ENCODE results near the gene STAU1. TPM values are rescaled to one million over a fixed set of nuclear protein-coding genes. Genes with fewer than 3 reads are reported as not detected.

STAU1 gene, protein sequence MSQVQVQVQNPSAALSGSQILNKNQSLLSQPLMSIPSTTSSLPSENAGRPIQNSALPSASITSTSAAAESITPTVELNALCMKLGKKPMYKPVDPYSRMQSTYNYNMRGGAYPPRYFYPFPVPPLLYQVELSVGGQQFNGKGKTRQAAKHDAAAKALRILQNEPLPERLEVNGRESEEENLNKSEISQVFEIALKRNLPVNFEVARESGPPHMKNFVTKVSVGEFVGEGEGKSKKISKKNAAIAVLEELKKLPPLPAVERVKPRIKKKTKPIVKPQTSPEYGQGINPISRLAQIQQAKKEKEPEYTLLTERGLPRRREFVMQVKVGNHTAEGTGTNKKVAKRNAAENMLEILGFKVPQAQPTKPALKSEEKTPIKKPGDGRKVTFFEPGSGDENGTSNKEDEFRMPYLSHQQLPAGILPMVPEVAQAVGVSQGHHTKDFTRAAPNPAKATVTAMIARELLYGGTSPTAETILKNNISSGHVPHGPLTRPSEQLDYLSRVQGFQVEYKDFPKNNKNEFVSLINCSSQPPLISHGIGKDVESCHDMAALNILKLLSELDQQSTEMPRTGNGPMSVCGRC
- total RNA-seq, result 10 to 100 TPM; 76.8 to 77.6 TPM
- 40.5 TPM for polyA plus RNA-seq

DNA sequence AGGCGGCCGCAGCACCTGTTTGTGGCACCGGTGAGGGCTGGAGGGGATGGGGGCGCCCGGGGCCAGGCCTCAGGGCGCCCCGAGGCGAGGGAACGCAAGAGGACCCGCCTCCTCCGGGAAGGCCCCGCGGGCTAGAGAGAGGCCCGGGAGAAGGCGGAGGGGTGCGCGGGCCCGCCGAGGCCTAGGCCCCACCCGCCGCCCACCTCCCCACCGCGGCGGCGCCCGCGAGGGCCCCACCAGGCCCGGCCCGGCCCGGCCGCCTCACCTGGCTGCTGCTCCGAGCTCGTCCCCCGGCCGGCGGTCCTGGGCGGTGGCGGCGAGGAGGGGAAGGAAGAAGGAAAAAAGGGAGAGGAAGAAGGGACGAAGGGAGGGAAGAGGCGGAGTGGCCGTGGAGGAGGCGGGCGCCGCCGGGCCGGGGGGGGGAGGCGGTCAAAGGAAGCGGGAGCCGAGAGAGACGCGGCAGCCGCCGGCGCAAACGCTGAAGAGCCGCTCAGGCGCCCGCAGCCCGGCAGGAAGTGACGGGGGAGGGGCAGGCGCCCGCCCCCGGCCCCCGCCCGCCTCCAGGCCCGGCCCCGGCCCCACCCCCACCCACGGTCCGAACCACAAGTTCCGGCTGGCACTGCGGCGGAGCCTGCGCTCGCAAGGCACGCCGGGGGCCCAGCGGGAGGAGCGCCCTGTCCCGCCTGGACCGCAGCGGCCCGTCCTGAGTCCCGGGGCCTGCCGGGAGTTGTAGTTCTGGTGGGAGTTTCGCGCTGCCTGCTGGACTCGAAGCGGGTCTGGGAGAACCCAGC is at the start of gene STAU1:
Gene STAU1, minus strand, starts transcription at position 484 of the 791 bp plus-strand sequence. CDS start 22,133 bp downstream, outside the sequence.
- Histone ChIP-seq H3K4me1 (ENCODE audit: insufficient read depth, low read length) (peaks cover 28% of the 10 kb centered on the region), H3K36me3 (ENCODE audit: insufficient read depth, low read length) (no peaks in the 10 kb centered on the region), H3K27ac (ENCODE audit: low read depth, low read length) (peak within 1 kb of the TSS; percentile 69), H3K9me3 (ENCODE audit: low read length) (no peaks in the 10 kb centered on the region), H3K4me3 (ENCODE audit: low read length) (peak within 1 kb of the TSS; percentile 87), H3K27me3 (ENCODE audit: insufficient read depth, low read length, poor library complexity, severe bottlenecking) (no peaks in the 10 kb centered on the region)
- DNase-seq, result peak; percentile 90 to 95 (median 93)
- POLR2A ChIA-PET, result interaction anchor here (0.7 to 3.2 kb wide), 5 partner anchors 29 to 141 kb away, joined by 5 to 9 read pairs (median 7); partner anchors contain the start of genes CSE1L, DDX27 and ZNFX1
- CTCF ChIA-PET, result interaction anchor here (1.4 to 8.4 kb wide), 4 partner anchors 30 to 749 kb away, joined by 3 to 46 read pairs (median 7); partner anchors contain the start of gene DDX27
- peak within 1 kb of the TSS; percentile 91 to 97 (median 94) for H3K27ac Mint-ChIP-seq
- H3K9me3 Mint-ChIP-seq, result peaks cover 0 to 2% (median 0%) of the 10 kb centered on the region in 5 donors
- peaks cover 0 to 29% (median 10%) of the 10 kb centered on the region in 3 donors for H3K36me3 Mint-ChIP-seq
- peaks cover 1 to 3% of the 10 kb centered on the region in 2 donors for H3K27me3 Mint-ChIP-seq
- peak within 1 kb of the TSS; percentile 90 to 98 (median 97) for H3K4me3 Mint-ChIP-seq
- H3K4me1 Mint-ChIP-seq, result peaks cover 38 to 44% (median 41%) of the 10 kb centered on the region in 3 donors

DNA sequence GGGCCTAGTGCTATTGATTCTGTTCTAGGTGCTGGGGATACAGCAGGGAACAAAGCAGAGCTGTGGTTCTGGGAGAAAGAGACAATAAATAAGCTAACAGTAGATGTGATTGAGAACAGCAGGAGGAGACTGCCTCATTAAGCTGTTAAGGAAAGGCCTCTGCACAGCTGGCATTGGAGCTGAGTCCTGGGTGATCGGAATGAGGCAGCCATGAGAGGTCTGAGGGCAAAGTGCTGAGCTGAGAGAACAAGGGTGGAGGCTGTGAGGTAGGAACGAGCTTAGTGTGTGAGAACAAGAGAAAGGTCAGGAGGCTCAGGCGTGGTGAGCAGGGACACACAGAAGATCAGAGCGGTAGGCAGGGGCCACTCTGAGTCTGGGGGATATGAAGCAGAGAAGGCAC is 49.4 kb upstream of the STAU1 start:
- H3K4me3 Mint-ChIP-seq, result no peak overlapping the region
- H3K36me3 ChIP-seq (ENCODE audit: insufficient read depth, low read length), result peaks cover 63% of the 10 kb centered on the region
- DNase-seq, result no peak
- no peaks in the 10 kb centered on the region for H3K4me1 ChIP-seq (ENCODE audit: insufficient read depth, low read length)
- no peaks in the 10 kb centered on the region for H3K9me3 Mint-ChIP-seq
- H3K9me3 ChIP-seq (ENCODE audit: low read length), result no peaks in the 10 kb centered on the region
- H3K27ac ChIP-seq (ENCODE audit: low read depth, low read length), result no peak overlapping the region
- peaks cover 13 to 88% (median 29%) of the 10 kb centered on the region in 3 donors for H3K36me3 Mint-ChIP-seq
- no peaks in the 10 kb centered on the region for H3K27me3 ChIP-seq (ENCODE audit: insufficient read depth, low read length, poor library complexity, severe bottlenecking)
- no peak overlapping the region for H3K4me3 ChIP-seq (ENCODE audit: low read length)
- ChIA-PET POLR2A (no interaction called here), CTCF (interaction anchor here (1.1 to 3.0 kb wide), 7 partner anchors 8 to 105 kb away, joined by 3 to 12 read pairs (median 3); no protein-coding TSS in a partner anchor)
- H3K4me1 Mint-ChIP-seq, result peaks cover 0 to 4% (median 0%) of the 10 kb centered on the region in 3 donors
- no peaks in the 10 kb centered on the region for H3K27me3 Mint-ChIP-seq
- H3K27ac Mint-ChIP-seq, result peak overlapping the region in 6 of 8 donors; percentile 5 to 62 (median 27)

DNA sequence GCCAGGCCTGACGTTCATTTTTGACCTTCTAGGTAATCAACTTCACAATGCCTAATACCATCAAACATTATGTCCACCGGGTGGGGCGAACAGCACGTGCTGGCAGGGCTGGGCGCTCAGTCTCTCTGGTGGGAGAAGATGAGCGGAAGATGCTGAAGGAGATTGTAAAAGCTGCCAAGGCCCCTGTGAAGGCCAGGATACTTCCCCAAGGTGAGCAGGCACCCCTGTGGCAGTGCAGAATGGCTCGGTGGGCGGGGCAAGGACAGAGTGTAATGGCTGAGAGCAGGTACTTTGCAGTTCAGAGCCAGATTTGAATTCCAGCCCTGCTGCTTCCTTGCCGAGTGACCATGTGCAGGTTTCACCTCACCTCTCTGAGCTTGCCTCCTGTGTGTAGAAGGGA is 48.2 kb upstream of the STAU1 start:
- POLR2A ChIA-PET, result no interaction called here
- peaks cover 15 to 85% (median 29%) of the 10 kb centered on the region in 3 donors for H3K36me3 Mint-ChIP-seq

DNA sequence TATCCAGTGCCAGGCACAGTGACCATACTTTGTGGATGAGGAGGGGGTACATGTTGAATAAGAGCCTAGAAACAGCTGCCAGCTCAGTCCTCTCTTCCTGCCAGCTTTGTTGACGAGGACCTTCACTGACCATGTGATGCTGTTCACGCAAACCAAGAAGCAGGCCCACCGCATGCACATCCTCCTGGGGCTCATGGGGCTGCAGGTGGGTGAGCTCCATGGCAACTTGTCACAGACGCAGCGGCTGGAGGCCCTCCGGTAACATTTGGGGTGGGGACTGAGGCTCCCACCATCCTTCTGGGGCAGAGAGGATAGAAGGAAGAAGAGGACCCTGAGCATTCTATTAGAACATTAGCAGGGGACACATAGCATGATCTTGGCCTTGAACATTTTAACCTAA is 46.7 kb upstream of the STAU1 start:
- no peak overlapping the region for H3K27ac ChIP-seq (ENCODE audit: low read depth, low read length)
- CTCF ChIA-PET, result interaction anchor here (1.7 kb wide), 1 partner anchor 18 kb away, joined by 7 read pairs; no protein-coding TSS in a partner anchor
- peak overlapping the region in 2 of 8 donors; percentile 2 to 17 for H3K27ac Mint-ChIP-seq
- H3K4me1 ChIP-seq (ENCODE audit: insufficient read depth, low read length), result no peaks in the 10 kb centered on the region
- H3K4me1 Mint-ChIP-seq, result peaks cover 0 to 8% (median 0%) of the 10 kb centered on the region in 3 donors
- H3K9me3 ChIP-seq (ENCODE audit: low read length), result no peaks in the 10 kb centered on the region
- no peaks in the 10 kb centered on the region for H3K9me3 Mint-ChIP-seq
- peaks cover 20 to 86% (median 31%) of the 10 kb centered on the region in 3 donors for H3K36me3 Mint-ChIP-seq
- POLR2A ChIA-PET, result interaction anchor here (0.7 kb wide), 1 partner anchor 61 kb away, joined by 6 read pairs; no protein-coding TSS in a partner anchor
- peaks cover 69% of the 10 kb centered on the region for H3K36me3 ChIP-seq (ENCODE audit: insufficient read depth, low read length)
- H3K27me3 ChIP-seq (ENCODE audit: insufficient read depth, low read length, poor library complexity, severe bottlenecking), result no peaks in the 10 kb centered on the region
- H3K27me3 Mint-ChIP-seq, result no peaks in the 10 kb centered on the region
- no peak overlapping the region for H3K4me3 Mint-ChIP-seq
- H3K4me3 ChIP-seq (ENCODE audit: low read length), result no peak overlapping the region
- DNase-seq, result no peak

More for the DNA sequence above, 48.2 kb upstream of the STAU1 start:
- H3K4me1 ChIP-seq (ENCODE audit: insufficient read depth, low read length), result no peaks in the 10 kb centered on the region
- Mint-ChIP-seq H3K4me1 (peaks cover 0 to 5% (median 0%) of the 10 kb centered on the region in 3 donors), H3K27ac (peak overlapping the region in 3 of 8 donors; percentile 26 to 77 (median 68)), H3K27me3 (no peaks in the 10 kb centered on the region), H3K4me3 (no peak overlapping the region), H3K9me3 (no peaks in the 10 kb centered on the region)
- CTCF ChIA-PET, result interaction anchor here (1.4 to 3.0 kb wide), 2 partner anchors 17 to 19 kb away, joined by 4 to 12 read pairs; no protein-coding TSS in a partner anchor
- no peak overlapping the region for H3K4me3 ChIP-seq (ENCODE audit: low read length)
- no peaks in the 10 kb centered on the region for H3K9me3 ChIP-seq (ENCODE audit: low read length)
- no peak overlapping the region for H3K27ac ChIP-seq (ENCODE audit: low read depth, low read length)
- H3K36me3 ChIP-seq (ENCODE audit: insufficient read depth, low read length), result peaks cover 63% of the 10 kb centered on the region
- H3K27me3 ChIP-seq (ENCODE audit: insufficient read depth, low read length, poor library complexity, severe bottlenecking), result no peaks in the 10 kb centered on the region
- no peak for DNase-seq

DNA sequence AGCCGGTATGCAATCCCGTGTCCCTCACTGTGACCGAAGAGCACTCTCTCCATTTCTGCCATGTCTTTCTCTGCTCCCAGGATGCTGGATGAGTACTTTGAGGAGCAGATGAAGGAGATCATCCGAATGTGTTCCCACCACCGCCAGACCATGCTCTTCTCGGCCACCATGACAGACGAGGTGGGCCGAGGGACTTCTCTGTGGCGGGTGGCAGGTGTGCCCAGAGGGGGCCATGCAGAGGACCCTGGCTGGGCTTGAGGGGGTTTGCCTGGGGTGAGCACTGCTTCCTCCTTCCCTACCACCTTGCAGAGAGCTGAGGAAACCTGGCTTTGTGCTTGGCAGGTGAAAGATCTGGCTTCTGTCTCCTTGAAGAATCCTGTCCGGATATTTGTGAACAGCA is 45.1 kb upstream of the STAU1 start:
- Histone ChIP-seq H3K4me3 (ENCODE audit: low read length) (no peak overlapping the region), H3K27ac (ENCODE audit: low read depth, low read length) (no peak overlapping the region), H3K4me1 (ENCODE audit: insufficient read depth, low read length) (no peaks in the 10 kb centered on the region), H3K27me3 (ENCODE audit: insufficient read depth, low read length, poor library complexity, severe bottlenecking) (no peaks in the 10 kb centered on the region), H3K9me3 (ENCODE audit: low read length) (no peaks in the 10 kb centered on the region), H3K36me3 (ENCODE audit: insufficient read depth, low read length) (peaks cover 63% of the 10 kb centered on the region)
- Mint-ChIP-seq H3K4me3 (no peak overlapping the region), H3K36me3 (peaks cover 24 to 86% (median 35%) of the 10 kb centered on the region in 3 donors), H3K27me3 (no peaks in the 10 kb centered on the region), H3K9me3 (no peaks in the 10 kb centered on the region), H3K27ac (no peak overlapping the region), H3K4me1 (peaks cover 0 to 8% (median 2%) of the 10 kb centered on the region in 3 donors)
- no peak for DNase-seq
- CTCF ChIA-PET, result interaction anchor here (1.7 kb wide), 1 partner anchor 16 kb away, joined by 7 read pairs; no protein-coding TSS in a partner anchor
- POLR2A ChIA-PET, result no interaction called here

DNA sequence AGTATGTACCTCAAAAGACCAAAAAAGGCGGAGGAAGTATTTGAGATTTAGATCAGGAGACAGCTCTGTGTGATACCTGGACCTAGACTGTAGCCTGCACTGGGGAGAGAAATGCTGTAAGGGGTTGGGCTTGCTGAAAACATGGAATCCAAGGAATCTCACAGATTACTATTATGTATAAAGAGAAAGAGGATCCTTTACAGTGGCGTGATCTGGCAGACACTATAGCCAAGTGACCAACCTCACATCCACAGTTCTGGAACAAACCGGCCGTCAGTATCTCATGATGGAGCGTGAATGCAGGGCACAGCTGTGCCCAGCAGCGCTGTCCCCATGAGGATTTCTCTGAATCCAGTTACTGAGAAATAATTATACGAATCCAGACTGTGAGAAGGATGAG is 43.3 kb upstream of the STAU1 start:
- H3K27ac Mint-ChIP-seq, result peak overlapping the region in 1 of 8 donors; percentile 46
- peaks cover 24 to 85% (median 32%) of the 10 kb centered on the region in 3 donors for H3K36me3 Mint-ChIP-seq
- ChIA-PET POLR2A (interaction anchor here (0.8 kb wide), 1 partner anchor 31 kb away, joined by 4 read pairs; no protein-coding TSS in a partner anchor), CTCF (interaction anchor here (1.5 kb wide), 1 partner anchor 14 kb away, joined by 4 read pairs; no protein-coding TSS in a partner anchor)
- Histone ChIP-seq H3K36me3 (ENCODE audit: insufficient read depth, low read length) (peaks cover 52% of the 10 kb centered on the region), H3K27ac (ENCODE audit: low read depth, low read length) (no peak overlapping the region), H3K4me3 (ENCODE audit: low read length) (no peak overlapping the region), H3K27me3 (ENCODE audit: insufficient read depth, low read length, poor library complexity, severe bottlenecking) (no peaks in the 10 kb centered on the region), H3K4me1 (ENCODE audit: insufficient read depth, low read length) (no peaks in the 10 kb centered on the region), H3K9me3 (ENCODE audit: low read length) (no peaks in the 10 kb centered on the region)
- peaks cover 0 to 8% (median 2%) of the 10 kb centered on the region in 3 donors for H3K4me1 Mint-ChIP-seq
- no peaks in the 10 kb centered on the region for H3K9me3 Mint-ChIP-seq
- no peak overlapping the region for H3K4me3 Mint-ChIP-seq
- H3K27me3 Mint-ChIP-seq, result no peaks in the 10 kb centered on the region
- no peak for DNase-seq

DNA sequence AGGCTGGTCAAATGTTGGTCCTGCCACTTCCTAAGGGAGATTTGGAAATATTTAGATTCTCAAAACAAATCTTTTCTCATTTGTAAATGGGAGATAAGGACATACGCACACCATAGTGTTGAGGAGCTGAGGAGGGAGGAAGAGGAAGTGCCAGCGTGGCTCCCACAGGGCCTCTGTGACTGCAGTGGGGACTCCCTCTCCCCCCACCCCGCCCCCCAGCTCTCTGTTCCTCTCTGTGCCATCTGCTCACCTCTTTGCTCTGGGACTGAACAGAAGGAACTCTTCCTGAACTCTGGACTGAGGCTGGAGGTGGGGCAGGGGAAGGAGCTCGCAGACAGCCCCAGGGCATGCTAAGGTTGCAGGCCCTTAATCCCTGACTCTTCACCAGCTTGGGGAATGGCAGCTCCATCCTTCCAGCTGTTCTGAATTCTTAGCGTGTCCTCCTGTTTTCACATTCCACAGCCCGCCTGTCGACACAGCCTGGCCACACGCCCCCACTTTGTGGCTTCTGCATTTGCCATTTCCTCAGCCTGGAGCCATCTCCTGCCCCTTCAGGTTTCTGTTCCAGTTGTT is 42.5 kb upstream of the STAU1 start:
- Histone ChIP-seq H3K27ac (ENCODE audit: low read depth, low read length) (no peak overlapping the region), H3K4me1 (ENCODE audit: insufficient read depth, low read length) (no peaks in the 10 kb centered on the region), H3K9me3 (ENCODE audit: low read length) (no peaks in the 10 kb centered on the region), H3K27me3 (ENCODE audit: insufficient read depth, low read length, poor library complexity, severe bottlenecking) (no peaks in the 10 kb centered on the region), H3K4me3 (ENCODE audit: low read length) (no peak overlapping the region), H3K36me3 (ENCODE audit: insufficient read depth, low read length) (peaks cover 59% of the 10 kb centered on the region)
- H3K27me3 Mint-ChIP-seq, result no peaks in the 10 kb centered on the region
- POLR2A ChIA-PET, result no interaction called here
- CTCF ChIA-PET, result interaction anchor here (1.2 kb wide), 1 partner anchor 98 kb away, joined by 3 read pairs; no protein-coding TSS in a partner anchor
- H3K27ac Mint-ChIP-seq, result peak overlapping the region in 1 of 8 donors; percentile 5
- peaks cover 0 to 10% (median 2%) of the 10 kb centered on the region in 3 donors for H3K4me1 Mint-ChIP-seq
- no peak overlapping the region for H3K4me3 Mint-ChIP-seq
- no peaks in the 10 kb centered on the region for H3K9me3 Mint-ChIP-seq
- H3K36me3 Mint-ChIP-seq, result peaks cover 31 to 86% (median 39%) of the 10 kb centered on the region in 3 donors
- no peak for DNase-seq

All from CD8-positive, alpha-beta memory T cell (primary cell).